Measurements from ENCODE around the gene UBE2D3. TPM values are rescaled to one million over a fixed set of nuclear protein-coding genes. Genes with fewer than 3 reads are reported as not detected.

UBE2D3 gene
- total RNA-seq, 1 donor from 2014 or later, result 432 TPM

- H3K4me1 Mint-ChIP-seq (ENCODE audit: low read depth), result peaks cover 6% of the 10 kb centered on the region
- no peak for DNase-seq (ENCODE audit: low spot score)
- H3K27ac Mint-ChIP-seq, result no peak overlapping the region
- intact Hi-C loops (cut with micrococcal nuclease), result no loop called here
- H3K9me3 Mint-ChIP-seq, result peaks cover 46% of the 10 kb centered on the region
- no peaks in the 10 kb centered on the region for H3K27me3 Mint-ChIP-seq (ENCODE audit: low read depth)
- peaks cover 63% of the 10 kb centered on the region for H3K36me3 Mint-ChIP-seq (ENCODE audit: low read depth)
- H3K4me3 Mint-ChIP-seq (ENCODE audit: low read depth), result no peak overlapping the region
Measured at GRCh38 chr4:102858828-102859464, 31.6 kb upstream of the UBE2D3 start.

- Mint-ChIP-seq H3K27me3 (ENCODE audit: low read depth) (no peaks in the 10 kb centered on the region), H3K9me3 (no peaks in the 10 kb centered on the region), H3K27ac (no peak overlapping the region), H3K4me3 (ENCODE audit: low read depth) (no peak overlapping the region), H3K36me3 (ENCODE audit: low read depth) (peaks cover 22% of the 10 kb centered on the region), H3K4me1 (ENCODE audit: low read depth) (peaks cover 7% of the 10 kb centered on the region)
- no peak for DNase-seq (ENCODE audit: low spot score)
- intact Hi-C loops (cut with micrococcal nuclease), result no loop called here
Measured at GRCh38 chr4:102850370-102850769, 23.0 kb upstream of the UBE2D3 start.

- DNase-seq (ENCODE audit: low spot score), result no peak
- Mint-ChIP-seq H3K36me3 (ENCODE audit: low read depth) (peaks cover 19% of the 10 kb centered on the region), H3K27ac (no peak overlapping the region), H3K27me3 (ENCODE audit: low read depth) (no peaks in the 10 kb centered on the region), H3K4me3 (ENCODE audit: low read depth) (no peak overlapping the region), H3K4me1 (ENCODE audit: low read depth) (peaks cover 7% of the 10 kb centered on the region), H3K9me3 (no peaks in the 10 kb centered on the region)
- intact Hi-C loops (cut with micrococcal nuclease), result no loop called here
Measured at GRCh38 chr4:102849579-102850104, 22.3 kb upstream of the UBE2D3 start.

- no peak overlapping the region for H3K4me3 Mint-ChIP-seq (ENCODE audit: low read depth)
- H3K9me3 Mint-ChIP-seq, result no peaks in the 10 kb centered on the region
- H3K4me1 Mint-ChIP-seq (ENCODE audit: low read depth), result peaks cover 9% of the 10 kb centered on the region
- intact Hi-C loops (cut with micrococcal nuclease), result no loop called here
- no peak overlapping the region for H3K27ac Mint-ChIP-seq
- H3K36me3 Mint-ChIP-seq (ENCODE audit: low read depth), result peaks cover 18% of the 10 kb centered on the region
- no peak for DNase-seq (ENCODE audit: low spot score)
- no peaks in the 10 kb centered on the region for H3K27me3 Mint-ChIP-seq (ENCODE audit: low read depth)
Measured at GRCh38 chr4:102847687-102848086, 20.3 kb upstream of the UBE2D3 start.

- H3K4me1 Mint-ChIP-seq (ENCODE audit: low read depth), result peaks cover 7% of the 10 kb centered on the region
- H3K27ac Mint-ChIP-seq, result no peak overlapping the region
- H3K9me3 Mint-ChIP-seq, result peaks cover 14% of the 10 kb centered on the region
- no peak for DNase-seq (ENCODE audit: low spot score)
- intact Hi-C loops (cut with micrococcal nuclease), result loop anchor here (2.0 kb wide), 1 partner anchor 21 kb away; no protein-coding TSS in a partner anchor
- H3K27me3 Mint-ChIP-seq (ENCODE audit: low read depth), result no peaks in the 10 kb centered on the region
- no peak overlapping the region for H3K4me3 Mint-ChIP-seq (ENCODE audit: low read depth)
- peaks cover 34% of the 10 kb centered on the region for H3K36me3 Mint-ChIP-seq (ENCODE audit: low read depth)
Measured at GRCh38 chr4:102843938-102844337, 16.6 kb upstream of the UBE2D3 start.

GRCh38 chr4:102843273-102843672 lies 15.9 kb upstream of the UBE2D3 start:
- Mint-ChIP-seq H3K4me3 (ENCODE audit: low read depth) (no peak overlapping the region), H3K9me3 (peaks cover 14% of the 10 kb centered on the region), H3K27me3 (ENCODE audit: low read depth) (no peaks in the 10 kb centered on the region), H3K27ac (no peak overlapping the region), H3K36me3 (ENCODE audit: low read depth) (peaks cover 34% of the 10 kb centered on the region), H3K4me1 (ENCODE audit: low read depth) (peaks cover 11% of the 10 kb centered on the region)
- no peak for DNase-seq (ENCODE audit: low spot score)
- intact Hi-C loops (cut with micrococcal nuclease), result loop anchor here (2.0 kb wide), 1 partner anchor 22 kb away; no protein-coding TSS in a partner anchor

GRCh38 chr4:102842367-102842766 lies 15.0 kb upstream of the UBE2D3 start:
- peaks cover 13% of the 10 kb centered on the region for H3K4me1 Mint-ChIP-seq (ENCODE audit: low read depth)
- no peak overlapping the region for H3K27ac Mint-ChIP-seq
- H3K27me3 Mint-ChIP-seq (ENCODE audit: low read depth), result no peaks in the 10 kb centered on the region
- peaks cover 14% of the 10 kb centered on the region for H3K9me3 Mint-ChIP-seq
- H3K4me3 Mint-ChIP-seq (ENCODE audit: low read depth), result no peak overlapping the region
- DNase-seq (ENCODE audit: low spot score), result no peak
- peaks cover 34% of the 10 kb centered on the region for H3K36me3 Mint-ChIP-seq (ENCODE audit: low read depth)
- intact Hi-C loops (cut with micrococcal nuclease), result loop anchor here (2.0 kb wide), 1 partner anchor 22 kb away; no protein-coding TSS in a partner anchor

GRCh38 chr4:102836596-102836995 lies 9.2 kb upstream of the UBE2D3 start:
- H3K4me1 Mint-ChIP-seq (ENCODE audit: low read depth), result peaks cover 30% of the 10 kb centered on the region
- peaks cover 20% of the 10 kb centered on the region for H3K36me3 Mint-ChIP-seq (ENCODE audit: low read depth)
- intact Hi-C loops (cut with micrococcal nuclease), result no loop called here
- DNase-seq (ENCODE audit: low spot score), result no peak
- H3K4me3 Mint-ChIP-seq (ENCODE audit: low read depth), result no peak overlapping the region
- no peaks in the 10 kb centered on the region for H3K27me3 Mint-ChIP-seq (ENCODE audit: low read depth)
- H3K9me3 Mint-ChIP-seq, result peaks cover 4% of the 10 kb centered on the region
- no peak overlapping the region for H3K27ac Mint-ChIP-seq

GRCh38 chr4:102832667-102833066 lies 5.3 kb upstream of the UBE2D3 start:
- H3K4me1 Mint-ChIP-seq (ENCODE audit: low read depth), result peaks cover 37% of the 10 kb centered on the region
- no peaks in the 10 kb centered on the region for H3K27me3 Mint-ChIP-seq (ENCODE audit: low read depth)
- H3K4me3 Mint-ChIP-seq (ENCODE audit: low read depth), result no peak overlapping the region
- intact Hi-C loops (cut with micrococcal nuclease), result no loop called here
- peaks cover 8% of the 10 kb centered on the region for H3K36me3 Mint-ChIP-seq (ENCODE audit: low read depth)
- no peaks in the 10 kb centered on the region for H3K9me3 Mint-ChIP-seq
- no peak for DNase-seq (ENCODE audit: low spot score)
- no peak overlapping the region for H3K27ac Mint-ChIP-seq

GRCh38 chr4:102832105-102832504 lies 4.8 kb upstream of the UBE2D3 start:
- Mint-ChIP-seq H3K36me3 (ENCODE audit: low read depth) (peaks cover 8% of the 10 kb centered on the region), H3K9me3 (no peaks in the 10 kb centered on the region), H3K27ac (peak overlapping the region; percentile 30), H3K27me3 (ENCODE audit: low read depth) (no peaks in the 10 kb centered on the region), H3K4me1 (ENCODE audit: low read depth) (peaks cover 37% of the 10 kb centered on the region), H3K4me3 (ENCODE audit: low read depth) (no peak overlapping the region)
- intact Hi-C loops (cut with micrococcal nuclease), result no loop called here
- no peak for DNase-seq (ENCODE audit: low spot score)

GRCh38 chr4:102829803-102830202 lies 2.5 kb upstream of the UBE2D3 start:
- DNase-seq (ENCODE audit: low spot score), result no peak
- Mint-ChIP-seq H3K27ac (no peak overlapping the region), H3K27me3 (ENCODE audit: low read depth) (no peaks in the 10 kb centered on the region), H3K4me3 (ENCODE audit: low read depth) (no peak overlapping the region), H3K4me1 (ENCODE audit: low read depth) (peaks cover 30% of the 10 kb centered on the region), H3K9me3 (no peaks in the 10 kb centered on the region), H3K36me3 (ENCODE audit: low read depth) (peaks cover 8% of the 10 kb centered on the region)
- intact Hi-C loops (cut with micrococcal nuclease), result loop anchor here (2.0 to 5.0 kb wide), 5 partner anchors 203 to 398 kb away; no protein-coding TSS in a partner anchor

GRCh38 chr4:102828497-102828808 lies 1.1 kb upstream of the UBE2D3 start:
- no peak overlapping the region for H3K4me3 Mint-ChIP-seq (ENCODE audit: low read depth)
- H3K27ac Mint-ChIP-seq, result no peak overlapping the region
- peaks cover 31% of the 10 kb centered on the region for H3K4me1 Mint-ChIP-seq (ENCODE audit: low read depth)
- intact Hi-C loops (cut with micrococcal nuclease), result loop anchor here (1.0 to 5.0 kb wide), 9 partner anchors 9 to 396 kb away; partner anchors contain the start of genes CISD2 and SLC9B2
- H3K36me3 Mint-ChIP-seq (ENCODE audit: low read depth), result peaks cover 8% of the 10 kb centered on the region
- no peak for DNase-seq (ENCODE audit: low spot score)
- H3K9me3 Mint-ChIP-seq, result no peaks in the 10 kb centered on the region
- no peaks in the 10 kb centered on the region for H3K27me3 Mint-ChIP-seq (ENCODE audit: low read depth)

GRCh38 chr4:102827674-102828496 lies 534 bp upstream of the UBE2D3 start:
- no peak overlapping the region for H3K4me3 Mint-ChIP-seq (ENCODE audit: low read depth)
- H3K36me3 Mint-ChIP-seq (ENCODE audit: low read depth), result peaks cover 9% of the 10 kb centered on the region
- peak; percentile 99 for DNase-seq (ENCODE audit: low spot score)
- intact Hi-C loops (cut with micrococcal nuclease), result loop anchor here (1.0 to 5.0 kb wide), 14 partner anchors 9 to 1481 kb away; partner anchors contain the start of genes CISD2, PPP3CA, SLC39A8 and SLC9B1
- H3K4me1 Mint-ChIP-seq (ENCODE audit: low read depth), result peaks cover 28% of the 10 kb centered on the region
- no peak overlapping the region for H3K27ac Mint-ChIP-seq
- no peaks in the 10 kb centered on the region for H3K9me3 Mint-ChIP-seq
- H3K27me3 Mint-ChIP-seq (ENCODE audit: low read depth), result no peaks in the 10 kb centered on the region
